CD14-positive monocyte (primary cell): ENCODE measurements around the gene NME8. TPM values are rescaled to one million over a fixed set of nuclear protein-coding genes. Genes with fewer than 3 reads are reported as not detected.

ENCODE experiments used
- DNase-seq, 3 donors: peaks; one replicate each; pipeline ENCODE4 v3.0.0-alpha.2; 2011 to 2022
- H2AFZ ChIP-seq: 2 replicates; pipeline ENCODE4 v1.6.0; 2012; ENCODE audit warnings: mild to moderate bottlenecking, low read depth, low read length, inconsistent platforms; ENCODE audit not compliant: insufficient read depth, poor library complexity, severe bottlenecking
- H3K27ac ChIP-seq, 2 donors: 1 replicate in 1 of 2; 2 replicates in 1 of 2; pipeline ENCODE4 v1.5.1; 2012 to 2013; ENCODE audit warnings: low read length in 2 of 2, control low read depth in 1 of 2, inconsistent platforms in 1 of 2, low read depth in 1 of 2, mild to moderate bottlenecking in 1 of 2
- H3K27me3 ChIP-seq, 2 donors: one replicate each; pipeline versions ENCODE4 v1.6.0 to v1.6.1; 2011 to 2013; ENCODE audit warnings: low read length in 2 of 2; ENCODE audit not compliant: control insufficient read depth in 2 of 2, insufficient read depth in 2 of 2
- H3K36me3 ChIP-seq, 2 donors: replicated peaks in 1 of 2; 1 replicate in 1 of 2; 2 replicates in 1 of 2; pipeline versions ENCODE4 v1.5.1 to v1.6.1; 2012 to 2013; ENCODE audit warnings: low read length in 2 of 2, control low read depth in 1 of 2, inconsistent platforms in 1 of 2, mild to moderate bottlenecking in 1 of 2; ENCODE audit not compliant: insufficient read depth in 2 of 2, control insufficient read depth in 1 of 2
- H3K4me1 ChIP-seq, 2 donors: 1 replicate in 1 of 2; 2 replicates in 1 of 2; pipeline versions ENCODE4 v1.5.1 to v1.6.1; 2012 to 2013; ENCODE audit warnings: low read length in 2 of 2, control low read depth in 1 of 2, inconsistent platforms in 1 of 2, mild to moderate bottlenecking in 1 of 2, moderate library complexity in 1 of 2; ENCODE audit not compliant: insufficient read depth in 2 of 2, control insufficient read depth in 1 of 2
- H3K4me2 ChIP-seq: replicated peaks from 2 replicates; pipeline ENCODE3; 2012; ENCODE audit warnings: low read length, moderate library complexity, mild to moderate bottlenecking; ENCODE audit not compliant: poor library complexity, severe bottlenecking; ENCODE audit errors: extremely low read depth
- H3K4me3 ChIP-seq, 3 experiments: fragments of 200-600 bp in 1 of 3; sonication (generic) in 1 of 3; replicated peaks in 1 of 3; 1 replicate in 2 of 3; 2 replicates in 1 of 3; pipeline ENCODE4 v1.5.1; 2011 to 2013; ENCODE audit warnings: low read length in 3 of 3, mild to moderate bottlenecking in 3 of 3, control low read depth in 2 of 3, low read depth in 2 of 3, inconsistent platforms in 1 of 3, moderate library complexity in 1 of 3
- H3K79me2 ChIP-seq: 2 replicates; pipeline ENCODE4 v1.6.0; 2012; ENCODE audit warnings: mild to moderate bottlenecking, control low read depth, inconsistent platforms, low read length, moderate library complexity; ENCODE audit not compliant: insufficient read depth
- H3K9ac ChIP-seq: 2 replicates; pipeline ENCODE4 v1.6.0; 2017; ENCODE audit warnings: low read length, mild to moderate bottlenecking; ENCODE audit not compliant: insufficient read depth, poor library complexity, severe bottlenecking
- H3K9me3 ChIP-seq, 2 donors: replicated peaks in 1 of 2; 1 replicate in 1 of 2; 2 replicates in 1 of 2; pipeline versions ENCODE4 v1.5.1 to v1.6.1; 2012 to 2013; ENCODE audit warnings: low read length in 2 of 2, control low read depth in 1 of 2; ENCODE audit not compliant: control insufficient read depth in 1 of 2, insufficient read depth in 1 of 2
- H4K20me1 ChIP-seq: 2 replicates; pipeline ENCODE4 v1.6.0; 2012; ENCODE audit warnings: mild to moderate bottlenecking, low read length, control low read depth, moderate library complexity; ENCODE audit not compliant: insufficient read depth
- H3K27ac Mint-ChIP-seq, 7 donors: one replicate each; pipeline ENCODE4 v1.8.0; 2020; ENCODE audit warnings: mild to moderate bottlenecking in 7 of 7, mixed read lengths in 7 of 7, moderate library complexity in 6 of 7, inconsistent platforms in 2 of 7
- H3K27me3 Mint-ChIP-seq, 3 donors: one replicate each; pipeline ENCODE4 v1.8.0; 2021 to 2022; ENCODE audit warnings: low read depth in 3 of 3, mild to moderate bottlenecking in 3 of 3, mixed read lengths in 3 of 3, moderate library complexity in 3 of 3, inconsistent platforms in 1 of 3
- H3K36me3 Mint-ChIP-seq, 2 donors: one replicate each; pipeline ENCODE4 v1.8.0; 2020; ENCODE audit warnings: mixed read lengths in 2 of 2, inconsistent platforms in 1 of 2, mild to moderate bottlenecking in 1 of 2
- H3K4me1 Mint-ChIP-seq: one replicate; pipeline ENCODE4 v1.8.0; 2020; ENCODE audit warnings: mild to moderate bottlenecking, mixed read lengths
- H3K4me3 Mint-ChIP-seq, 2 donors: one replicate each; pipeline ENCODE4 v1.8.0; 2020; ENCODE audit warnings: mild to moderate bottlenecking in 2 of 2, mixed read lengths in 2 of 2, moderate library complexity in 1 of 2
- H3K9me3 Mint-ChIP-seq, 7 donors: one replicate each; pipeline ENCODE4 v1.8.0; 2020 to 2022; ENCODE audit warnings: mixed read lengths in 7 of 7, mild to moderate bottlenecking in 6 of 7, moderate library complexity in 6 of 7, inconsistent platforms in 2 of 7
- CTCF ChIP-seq: fragments of 200-600 bp; IDR thresholded peaks from one replicate; pipeline ENCODE4 v1.8.0; 2022; ENCODE audit warnings: antibody characterized with exemption, mild to moderate bottlenecking
- WGBS: methylation state at CpG from one replicate; pipeline ENCODE4 v1.1.5; 2013; ENCODE audit warnings: missing lambda C conversion rate; ENCODE audit not compliant: insufficient coverage; 5-methylcytosine and 5-hydroxymethylcytosine counted together
- intact Hi-C, 2 donors: fragments of 100-400 bp; cut with micrococcal nuclease; formaldehyde crosslinking; loops; one replicate each; pipeline versions ENCODE4 v1.15.0 to v1.15.1; 2023
- polyA plus RNA-seq, 3 donors: library from polyadenylated mRNA; depleted of rRNA in 1 of 3; unstranded in 2 of 3; stranded (reverse) in 1 of 3; fragments of 300-500 nt in 2 of 3; fragments of >200 nt in 1 of 3; fragmentation: Illumina TruSeq in 2 of 3; gene quantifications; 1 replicate in 2 of 3; 2 replicates in 1 of 3; pipeline ENCODE4 v1.2.3, GENCODE V29; 2012 to 2021

NME8 gene
- polyA plus RNA-seq, 3 donors, result 3.2 to 8.8 (median 4.8) TPM

GRCh38 chr7:37915438-37915837 lies 67.0 kb downstream of the NME8 start:
- peak overlapping the region; percentile 75 for H3K4me2 ChIP-seq
- H3K27me3 ChIP-seq, result peaks cover 23 to 44% of the 10 kb centered on the region in 2 donors
- H3K4me1 ChIP-seq, result peaks cover 28 to 30% of the 10 kb centered on the region in 2 donors
- H2AFZ ChIP-seq, result no peak overlapping the region
- WGBS, result no CpG with 5 or more reads among the region's 5 CpGs
- no peaks in the 10 kb centered on the region for H3K79me2 ChIP-seq
- H3K36me3 ChIP-seq, result no peaks in the 10 kb centered on the region
- H4K20me1 ChIP-seq, result no peaks in the 10 kb centered on the region
- Mint-ChIP-seq H3K4me3 (peak overlapping the region; percentile 75 to 93), H3K36me3 (no peaks in the 10 kb centered on the region), H3K4me1 (peaks cover 31% of the 10 kb centered on the region), H3K9me3 (peaks cover 0 to 3% (median 0%) of the 10 kb centered on the region in 7 donors), H3K27me3 (peaks cover 35 to 52% (median 37%) of the 10 kb centered on the region in 3 donors), H3K27ac (no peak overlapping the region)
- H3K27ac ChIP-seq, result no peak overlapping the region
- H3K9ac ChIP-seq, result no peak overlapping the region
- peak overlapping the region in 1 of 3 experiments; percentile 76 for H3K4me3 ChIP-seq
- TF ChIP-seq CTCF, result no peak
- no peaks in the 10 kb centered on the region for H3K9me3 ChIP-seq
- peak in 2 of 3 donors; percentile 33 to 36 for DNase-seq
- intact Hi-C loops, result no loop called here

- H3K9me3 Mint-ChIP-seq, result peaks cover 0 to 3% (median 0%) of the 10 kb centered on the region in 7 donors
- H3K4me3 Mint-ChIP-seq, result peak overlapping the region; percentile 75 to 93
- DNase-seq, result peak in 1 of 3 donors; percentile 10
- peaks cover 33% of the 10 kb centered on the region for H3K4me1 Mint-ChIP-seq
- no peak overlapping the region for H3K9ac ChIP-seq
- 2% methylated on average over 54 of the region's 57 CpGs for WGBS
- H3K9me3 ChIP-seq, result no peaks in the 10 kb centered on the region
- H2AFZ ChIP-seq, result peak overlapping the region; percentile 77
- no peaks in the 10 kb centered on the region for H3K36me3 ChIP-seq
- peaks cover 32 to 36% of the 10 kb centered on the region in 2 donors for H3K4me1 ChIP-seq
- no peak for TF ChIP-seq CTCF
- no peaks in the 10 kb centered on the region for H4K20me1 ChIP-seq
- peaks cover 35 to 56% (median 37%) of the 10 kb centered on the region in 3 donors for H3K27me3 Mint-ChIP-seq
- peak overlapping the region; percentile 75 for H3K4me2 ChIP-seq
- no peaks in the 10 kb centered on the region for H3K36me3 Mint-ChIP-seq
- peak overlapping the region in 2 of 7 donors; percentile 57 to 80 for H3K27ac Mint-ChIP-seq
- intact Hi-C loops, result no loop called here
- peak overlapping the region; percentile 13 to 76 (median 30) for H3K4me3 ChIP-seq
- no peak overlapping the region for H3K27ac ChIP-seq
- peaks cover 23 to 44% of the 10 kb centered on the region in 2 donors for H3K27me3 ChIP-seq
- no peaks in the 10 kb centered on the region for H3K79me2 ChIP-seq
These were observed 67.7 kb downstream of the NME8 start for GRCh38 chr7:37916017-37916672.
